Jurkat, Clone E6-1 (cell line): ENCODE data around the gene TMED4. TPM values are rescaled to one million over a fixed set of nuclear protein-coding genes. Genes with fewer than 3 reads are reported as not detected.

Source experiments
- DNase-seq: peaks from one replicate; pipeline ENCODE4 v3.0.0-alpha.2; 2011; ENCODE audit warnings: low read depth, low spot score
- H3K4me3 ChIP-seq: 2 replicates; pipeline ENCODE4 v1.5.1; 2011; ENCODE audit warnings: mild to moderate bottlenecking, low read length, control low read depth, moderate library complexity
- polyA plus RNA-seq: library from polyadenylated mRNA; unstranded; fragments of >200 nt; gene quantifications from one replicate; pipeline ENCODE4 v1.2.1, GENCODE V29; 2012; ENCODE audit warnings: missing spikeins; ENCODE audit not compliant: insufficient read length, insufficient read depth

Gene TMED4
- 64.9 TPM for polyA plus RNA-seq

GRCh38 chr7:44581879-44582603 lies at the start of gene TMED4:
TSS of gene TMED4 (minus strand) at chr7:44582231. CDS start at chr7:44582206, 25 bp downstream.
- peak within 1 kb of the TSS; percentile 94 for H3K4me3 ChIP-seq
- DNase-seq = peak; percentile 98

GRCh38 chr7:44631458-44632115 lies 49.6 kb upstream of the TMED4 start:
- peak; percentile 51 for DNase-seq
- H3K4me3 ChIP-seq = no peak overlapping the region

- no peak overlapping the region for H3K4me3 ChIP-seq
- no peak for DNase-seq
Measured at GRCh38 chr7:44630792-44631457, 48.9 kb upstream of the TMED4 start.

- no peak for DNase-seq
Measured at GRCh38 chr7:44629829-44630522, 47.9 kb upstream of the TMED4 start.

GRCh38 chr7:44626620-44627019 lies 44.6 kb upstream of the TMED4 start:
- DNase-seq = no peak
- H3K4me3 ChIP-seq = no peak overlapping the region

More at GRCh38 chr7:44629829-44630522, 47.9 kb upstream of the TMED4 start:
- no peak overlapping the region for H3K4me3 ChIP-seq

- DNase-seq = no peak
- H3K4me3 ChIP-seq = no peak overlapping the region
Measured at GRCh38 chr7:44625526-44626471, 43.8 kb upstream of the TMED4 start.

- no peak for DNase-seq
- H3K4me3 ChIP-seq = no peak overlapping the region
Measured at GRCh38 chr7:44624318-44624717, 42.3 kb upstream of the TMED4 start.

- DNase-seq = no peak
- H3K4me3 ChIP-seq = no peak overlapping the region
Measured at GRCh38 chr7:44622342-44623151, 40.5 kb upstream of the TMED4 start.

- H3K4me3 ChIP-seq = no peak overlapping the region
- no peak for DNase-seq
Measured at GRCh38 chr7:44621750-44622103, 39.7 kb upstream of the TMED4 start.

- no peak overlapping the region for H3K4me3 ChIP-seq
Measured at GRCh38 chr7:44621034-44621749, 39.2 kb upstream of the TMED4 start.

GRCh38 chr7:44618753-44619152 lies 36.7 kb upstream of the TMED4 start:
- DNase-seq = no peak
- no peak overlapping the region for H3K4me3 ChIP-seq

More at GRCh38 chr7:44621034-44621749, 39.2 kb upstream of the TMED4 start:
- DNase-seq = no peak

GRCh38 chr7:44618045-44618444 lies 36.0 kb upstream of the TMED4 start:
- DNase-seq = no peak
- no peak overlapping the region for H3K4me3 ChIP-seq

GRCh38 chr7:44617225-44617890 lies 35.3 kb upstream of the TMED4 start:
- DNase-seq = no peak
- H3K4me3 ChIP-seq = no peak overlapping the region

GRCh38 chr7:44616545-44616944 lies 34.5 kb upstream of the TMED4 start:
- no peak for DNase-seq
- no peak overlapping the region for H3K4me3 ChIP-seq

GRCh38 chr7:44615793-44616192 lies 33.8 kb upstream of the TMED4 start:
- no peak overlapping the region for H3K4me3 ChIP-seq
- no peak for DNase-seq

GRCh38 chr7:44615149-44615611 lies 33.1 kb upstream of the TMED4 start:
- no peak overlapping the region for H3K4me3 ChIP-seq
- DNase-seq = no peak

- DNase-seq = no peak
- H3K4me3 ChIP-seq = no peak overlapping the region
Measured at GRCh38 chr7:44609829-44610228, 27.8 kb upstream of the TMED4 start.
